HepG2 (cell line): Measurements from ENCODE around the gene ARHGEF40. TPM values are rescaled to one million over a fixed set of nuclear protein-coding genes. Genes with fewer than 3 reads are reported as not detected.

Source experiments
- ATAC-seq: fragments of 200-7000 bp; cut with Tn5 transposase; 3 replicates; pipeline ENCODE4 v1.9.1; 2020; ENCODE audit warnings: mild to moderate bottlenecking, moderate library complexity
- BruUV-seq: library from RNA; stranded (reverse); fragments of 400-500 nt; replicated peaks from 2 replicates; lab custom pipeline; 2021; lab: Mats Ljungman, UMichigan
- CTCF ChIA-PET: fragments of 300-600 bp; formaldehyde crosslinking; extraction: SDS; loops from one replicate; lab custom pipeline; 2021; ENCODE audit warnings: low total read pairs, inconsistent platforms, low intra/inter-chr PET ratio; lab: Yijun Ruan, JAX
- POLR2A ChIA-PET: fragments of 350-600 bp; sonication (Branson Sonifier 250); formaldehyde crosslinking; loops from one replicate; lab custom pipeline; 2020; ENCODE audit warnings: antibody characterized with exemption, inconsistent platforms; lab: Yijun Ruan, JAX
- DNase-seq: peaks from one replicate; pipeline ENCODE4 v3.0.0-alpha.2; 2015; ENCODE audit warnings: low spot score
- FAIRE-seq: peaks from 3 replicates; lab custom pipeline; 2011; peaks lifted over from hg19 to GRCh38; lab: Jason Lieb, UNC
- H2AFZ ChIP-seq: one replicate; pipeline ENCODE4 v1.6.1; 2011; ENCODE audit warnings: low read length, inconsistent platforms
- H3K27ac ChIP-seq: fragments of 300-600 bp; 3 replicates; pipeline ENCODE4 v1.8.0; 2011; ENCODE audit warnings: mixed run types, mild to moderate bottlenecking, mixed read lengths, low read length, inconsistent platforms; ENCODE audit not compliant: insufficient read depth; ENCODE audit errors: extremely low read length
- H3K27me3 ChIP-seq, 2 experiments: fragments of 200-600 bp in 1 of 2; 2 replicates in 1 of 2; 3 replicates in 1 of 2; pipeline versions ENCODE4 v1.6.0 to v1.8.0; 2011; ENCODE audit warnings: low read length in 2 of 2, mild to moderate bottlenecking in 2 of 2, moderate library complexity in 2 of 2, inconsistent platforms in 1 of 2; ENCODE audit not compliant: insufficient read depth in 2 of 2, control insufficient read depth in 1 of 2
- H3K36me3 ChIP-seq, 2 experiments: fragments of 200-600 bp in 1 of 2; replicated peaks in 1 of 2; 2 replicates in 1 of 2; 3 replicates in 1 of 2; pipeline versions ENCODE4 v1.5.1 to v1.8.0; 2011; ENCODE audit warnings: low read length in 2 of 2, inconsistent platforms in 1 of 2; ENCODE audit not compliant: insufficient read depth in 2 of 2, control insufficient read depth in 1 of 2
- H3K4me1 ChIP-seq: 2 replicates; pipeline ENCODE4 v1.5.1; 2012; ENCODE audit warnings: low read length, inconsistent platforms; ENCODE audit not compliant: insufficient read depth
- H3K4me2 ChIP-seq: 2 replicates; pipeline ENCODE4 v1.6.0; 2011; ENCODE audit warnings: low read depth, low read length, inconsistent platforms
- H3K4me3 ChIP-seq, 3 experiments: fragments of 200-600 bp in 1 of 3; sonication (generic), shearing (Covaris generic) in 1 of 3; replicated peaks in 1 of 3; 2 replicates each; pipeline ENCODE4 v1.5.1; 2011 to 2016; ENCODE audit warnings: low read length in 3 of 3, inconsistent platforms in 2 of 3, low read depth in 2 of 3, mild to moderate bottlenecking in 2 of 3, control low read depth in 1 of 3, mixed read lengths in 1 of 3; ENCODE audit not compliant: insufficient read depth in 1 of 3
- H3K79me2 ChIP-seq: one replicate; pipeline ENCODE4 v1.6.1; 2011; ENCODE audit warnings: low read length, inconsistent platforms; ENCODE audit not compliant: insufficient read depth
- H3K9ac ChIP-seq: 2 replicates; pipeline ENCODE4 v1.6.0; 2011; ENCODE audit warnings: mild to moderate bottlenecking, low read depth, low read length, inconsistent platforms; ENCODE audit not compliant: insufficient read depth
- H3K9me3 ChIP-seq: 2 replicates; pipeline ENCODE4 v1.5.1; 2012; ENCODE audit warnings: mild to moderate bottlenecking, low read length
- H4K20me1 ChIP-seq: 2 replicates; pipeline ENCODE4 v1.6.0; 2011; ENCODE audit warnings: inconsistent platforms, mild to moderate bottlenecking, low read length, moderate library complexity; ENCODE audit not compliant: insufficient read depth
- HHEX ChIP-seq: IDR thresholded peaks from 2 replicates; pipeline ENCODE4 v1.6.1; 2016; ENCODE audit warnings: control low read depth
- HOXA5 ChIP-seq: sonication (generic); formaldehyde crosslinking; IDR thresholded peaks from 2 replicates; pipeline ENCODE4 v1.4.0; 2020; ENCODE audit warnings: missing genetic modification reagents
- KDM5B ChIP-seq: sonication (generic); formaldehyde crosslinking; IDR thresholded peaks from 2 replicates; pipeline ENCODE4 v1.4.0; 2020; ENCODE audit warnings: missing genetic modification reagents, mild to moderate bottlenecking, borderline replicate concordance
- PPARG ChIP-seq: conservative IDR thresholded peaks from 2 replicates; pipeline ENCODE4 v1.6.1; 2016; ENCODE audit warnings: missing biosample characterization, missing genetic modification reagents
- SNAI1 ChIP-seq: sonication (generic); formaldehyde crosslinking; IDR thresholded peaks from 2 replicates; pipeline ENCODE4 v1.5.0; 2020; ENCODE audit warnings: mild to moderate bottlenecking, missing genetic modification reagents, borderline replicate concordance
- SNAPC4 ChIP-seq: sonication (generic); formaldehyde crosslinking; IDR thresholded peaks from 2 replicates; pipeline ENCODE4 v1.4.0; 2020; ENCODE audit warnings: mild to moderate bottlenecking, missing genetic modification reagents
- ZGPAT ChIP-seq: IDR thresholded peaks from 2 replicates; pipeline ENCODE4 v1.6.1; 2016; ENCODE audit warnings: mild to moderate bottlenecking
- ZNF251 ChIP-seq: sonication (generic); formaldehyde crosslinking; IDR thresholded peaks from 2 replicates; pipeline ENCODE4 v1.9.0; 2021; ENCODE audit warnings: mild to moderate bottlenecking, missing genetic modification reagents
- ZNF317 ChIP-seq: sonication (generic); formaldehyde crosslinking; IDR thresholded peaks from 2 replicates; pipeline ENCODE4 v1.5.0; 2020; ENCODE audit warnings: mild to moderate bottlenecking, missing genetic modification reagents
- ZNF333 ChIP-seq: sonication (generic); formaldehyde crosslinking; IDR thresholded peaks from 2 replicates; pipeline ENCODE4 v1.4.0; 2020; ENCODE audit warnings: mild to moderate bottlenecking, missing genetic modification reagents, borderline replicate concordance
- ZNF501 ChIP-seq: sonication (generic); formaldehyde crosslinking; IDR thresholded peaks from 2 replicates; pipeline ENCODE4 v1.5.1; 2020; ENCODE audit warnings: mild to moderate bottlenecking, moderate library complexity, missing genetic modification reagents
- ZNF878 ChIP-seq: sonication (generic); formaldehyde crosslinking; IDR thresholded peaks from 2 replicates; pipeline ENCODE4 v1.8.1; 2023; ENCODE audit warnings: mild to moderate bottlenecking, missing genetic modification reagents, moderate library complexity
- ZSCAN9 ChIP-seq: IDR thresholded peaks from 2 replicates; pipeline ENCODE4 v1.6.1; 2016; ENCODE audit warnings: borderline replicate concordance
- WGBS: methylation state at CpG from one replicate; pipeline ENCODE4 v1.1.6; 2017; ENCODE audit warnings: low lambda C conversion rate; 5-methylcytosine and 5-hydroxymethylcytosine counted together
- in situ Hi-C: cut with HindIII; loops from 2 replicates; pipeline ENCODE4 v1.10.0; 2017; ENCODE audit warnings: low pct_unique_long_range_greater_than_20kb; ENCODE audit not compliant: extremely low pct_ligation_motif_present
- intact Hi-C: fragments of 100-400 bp; cut with micrococcal nuclease; formaldehyde crosslinking; loops from one replicate; pipeline ENCODE4 v1.10.0; 2022; ENCODE audit not compliant: unreplicated experiment
- polyA plus RNA-seq, 8 experiments: library from polyadenylated mRNA; depleted of rRNA in 3 of 8; stranded (reverse) in 7 of 8; unstranded in 1 of 8; fragments of >200 nt; fragmentation: Illumina TruSeq in 4 of 8; extraction: Trizol in 4 of 8; gene quantifications; 2 replicates each; pipeline versions ENCODE4 v1.2.1 to v1.2.3, GENCODE V29; 2011 to 2016; ENCODE audit warnings: low read depth in 4 of 8, missing spikeins in 1 of 8, mixed read lengths in 1 of 8; ENCODE audit not compliant: insufficient read depth in 1 of 8
- total RNA-seq, 5 experiments: library from RNA; depleted of rRNA; stranded (reverse); fragments of >200 nt; fragmentation: Illumina TruSeq; extraction: Trizol; gene quantifications; 2 replicates each; pipeline ENCODE4 v1.2.3, GENCODE V29; 2016; ENCODE audit warnings: low read depth in 1 of 5

Gene ARHGEF40
- total and polyA plus RNA-seq, 2 of the 13 experiments (the other 11 are each of a cell fraction or from before 2014, with no cell fraction given), result 28.1 to 78.1 TPM

GRCh38 chr14:21040370-21040925, 29.7 kb upstream of the ARHGEF40 start:
- POLR2A ChIA-PET, result interaction anchor here (0.8 to 3.5 kb wide), 12 partner anchors 9 to 64 kb away, joined by 3 to 112 read pairs (median 18); partner anchors contain the start of genes ARHGEF40 and NDRG2
- no peak overlapping the region for H3K9ac ChIP-seq
- no peak overlapping the region for H3K27ac ChIP-seq
- no peak for DNase-seq
- WGBS, result 56% methylated on average over 8 of the region's 8 CpGs
- no peaks in the 10 kb centered on the region for H3K9me3 ChIP-seq
- H4K20me1 ChIP-seq, result no peaks in the 10 kb centered on the region
- H3K79me2 ChIP-seq, result no peaks in the 10 kb centered on the region
- CTCF ChIA-PET, result interaction anchor here (0.7 to 4.8 kb wide), 14 partner anchors 14 to 343 kb away, joined by 3 to 109 read pairs (median 4); partner anchors contain the start of gene METTL17
- no TSS peak for BruUV-seq
- no peak overlapping the region for H2AFZ ChIP-seq
- no peak for ATAC-seq
- in situ Hi-C loops (loop anchor here (5.0 kb wide), 1 partner anchor 183 kb away; no protein-coding TSS in a partner anchor), intact Hi-C loops (loop anchor here (1.0 to 2.0 kb wide), 3 partner anchors 14 to 183 kb away; no protein-coding TSS in a partner anchor)
- no peak overlapping the region for H3K4me3 ChIP-seq
- H3K36me3 ChIP-seq, result no peaks in the 10 kb centered on the region
- TF ChIP-seq ZNF251 (0 out of 2 replicates have a peak, but pooled peaks have one; percentile 67), KDM5B (0 out of 2 replicates have a peak, but pooled peaks have one; percentile 18), SNAI1 (CRISPR knock-in tag) (0 out of 2 replicates have a peak, but pooled peaks have one; percentile 56), HHEX (CRISPR knock-in tag) (no peak), ZGPAT (CRISPR knock-in tag) (peak; percentile 6; the same call in 1 of the 2 replicates), ZNF317 (CRISPR knock-in tag) (0 out of 2 replicates have a peak, but pooled peaks have one; percentile 48), SNAPC4 (CRISPR knock-in tag) (0 out of 2 replicates have a peak, but pooled peaks have one; percentile 12), ZNF878 (CRISPR knock-in tag) (no peak), ZNF501 (CRISPR knock-in tag) (0 out of 2 replicates have a peak, but pooled peaks have one; percentile 13), ZNF333 (CRISPR knock-in tag) (0 out of 2 replicates have a peak, but pooled peaks have one; percentile 35), HOXA5 (CRISPR knock-in tag) (0 out of 2 replicates have a peak, but pooled peaks have one; percentile 0), ZSCAN9 (CRISPR knock-in tag) (peak; percentile 5; the same call in 1 of the 2 replicates), PPARG (no peak)
- TF ChIP-seq, all 625 proteins: peak for 10
- Histone ChIP-seq H3K4me1 (peaks cover 77% of the 10 kb centered on the region), H3K27me3 (no peaks in the 10 kb centered on the region), H3K4me2 (peak overlapping the region; percentile 69; the same call in 1 of the 2 replicates)
- no peak for FAIRE-seq
